ENCODE results near the gene ZBTB22.

ZBTB22 gene

GRCh38 chr6:33273129-33273923 is 44.2 kb downstream of the ZBTB22 start:
- Histone ChIP-seq H3K4me1 (ENCODE audit: control insufficient read depth in 1 of 2, insufficient read depth in 2 of 2, low read length in 2 of 2) (peaks cover 3 to 12% of the 10 kb centered on the region in 2 experiments), H3K4me2 (ENCODE audit: low read length) (peak overlapping the region; percentile 71), H3K27ac (ENCODE audit: low read depth, low read length) (peak overlapping the region; percentile 34), H3K79me1 (ENCODE audit: low read length) (peaks cover 20% of the 10 kb centered on the region), H3K36me3 (ENCODE audit: control insufficient read depth in 1 of 2, insufficient read depth in 2 of 2, low read length in 2 of 2) (peaks cover 26 to 36% of the 10 kb centered on the region in 2 experiments), H3K14ac (ENCODE audit: low read length) (no peak overlapping the region), H3K79me2 (ENCODE audit: control insufficient read depth, insufficient read depth, low read length, poor library complexity) (peaks cover 18% of the 10 kb centered on the region), H3K4me3 (ENCODE audit: low read depth, low read length) (no peak overlapping the region), H3K9ac (ENCODE audit: low read length) (peak overlapping the region; percentile 97), H3K27me3 (ENCODE audit: insufficient read depth, low read length) (no peaks in the 10 kb centered on the region), H3K9me3 (ENCODE audit: insufficient read depth, low read depth, low read length) (no peaks in the 10 kb centered on the region), H3K18ac (ENCODE audit: low read length) (no peak overlapping the region), H4K12ac (ENCODE audit: low read depth, low read length) (no peak overlapping the region), H4K91ac (ENCODE audit: low read depth, low read length) (no peak overlapping the region), H3K4ac (ENCODE audit: low read depth, low read length) (peak overlapping the region; percentile 82), H3K23ac (ENCODE audit: low read length) (no peak overlapping the region), H4K8ac (ENCODE audit: low read depth, low read length) (no peak overlapping the region), H2BK120ac (ENCODE audit: insufficient read depth, low read length, poor library complexity) (no peak overlapping the region), H2BK12ac (ENCODE audit: low read length) (no peak overlapping the region), H2AK5ac (ENCODE audit: low read length) (no peak overlapping the region), H2AFZ (ENCODE audit: insufficient read depth, low read length, poor library complexity) (no peak overlapping the region), H2BK5ac (ENCODE audit: low read depth, low read length, poor library complexity) (no peak overlapping the region)
- no peak for DNase-seq
- no CpG with 5 or more reads among the region's 11 CpGs for WGBS (ENCODE audit: extremely low coverage, insufficient coverage, insufficient read length)

DNA sequence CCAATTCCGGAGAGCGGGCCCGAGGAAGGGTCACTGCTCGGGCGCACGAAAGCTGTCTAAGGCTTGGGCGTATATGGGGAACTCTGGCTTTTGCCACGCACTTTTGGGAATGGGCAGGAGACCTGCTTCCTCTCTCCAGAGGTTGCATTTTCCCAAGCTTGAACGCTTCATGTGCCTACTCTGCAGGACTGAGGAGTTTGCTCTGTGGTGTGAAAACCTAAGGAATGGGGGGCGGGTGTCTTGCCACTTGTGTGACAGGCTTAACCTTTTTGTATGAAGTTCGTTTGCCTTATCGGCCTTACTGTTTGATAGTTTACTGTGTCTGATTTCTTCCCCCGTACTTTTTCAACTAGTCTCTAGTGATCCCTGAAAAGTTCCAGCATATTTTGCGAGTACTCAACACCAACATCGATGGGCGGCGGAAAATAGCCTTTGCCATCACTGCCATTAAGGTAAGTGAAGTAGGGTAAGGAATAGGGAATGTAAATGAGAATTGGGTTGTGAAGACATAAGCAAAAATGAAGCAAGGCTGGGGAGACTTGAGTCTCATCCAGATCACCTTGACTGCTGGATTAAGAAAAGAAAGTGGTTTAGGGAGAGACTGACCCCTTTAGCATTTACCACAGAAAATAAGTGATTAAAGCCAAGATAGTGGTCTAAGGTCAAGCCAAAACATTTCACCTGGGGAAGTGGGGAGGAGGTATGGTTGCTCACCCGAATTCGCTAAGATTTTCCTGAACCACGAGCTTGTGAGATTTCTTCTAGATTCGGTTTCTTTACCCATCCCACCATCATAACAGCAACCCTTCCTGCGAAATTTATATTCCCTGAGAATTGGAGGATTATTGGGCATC is 45.0 kb downstream of the ZBTB22 start:
- DNase-seq, result no peak
- no CpG with 5 or more reads among the region's 22 CpGs for WGBS (ENCODE audit: extremely low coverage, insufficient coverage, insufficient read length)
- Histone ChIP-seq H3K4me3 (ENCODE audit: low read depth, low read length) (peak overlapping the region; percentile 76), H4K12ac (ENCODE audit: low read depth, low read length) (peak overlapping the region; percentile 49), H2BK12ac (ENCODE audit: low read length) (no peak overlapping the region), H2BK120ac (ENCODE audit: insufficient read depth, low read length, poor library complexity) (peak overlapping the region; percentile 3), H4K8ac (ENCODE audit: low read depth, low read length) (peak overlapping the region; percentile 73), H3K18ac (ENCODE audit: low read length) (no peak overlapping the region), H3K14ac (ENCODE audit: low read length) (peak overlapping the region; percentile 59), H3K4me1 (ENCODE audit: control insufficient read depth in 1 of 2, insufficient read depth in 2 of 2, low read length in 2 of 2) (peaks cover 3 to 5% of the 10 kb centered on the region in 2 experiments), H3K9ac (ENCODE audit: low read length) (peak overlapping the region; percentile 97), H3K79me2 (ENCODE audit: control insufficient read depth, insufficient read depth, low read length, poor library complexity) (peaks cover 16% of the 10 kb centered on the region), H3K27ac (ENCODE audit: low read depth, low read length) (peak overlapping the region; percentile 35), H3K9me3 (ENCODE audit: insufficient read depth, low read depth, low read length) (no peaks in the 10 kb centered on the region), H3K79me1 (ENCODE audit: low read length) (peaks cover 17% of the 10 kb centered on the region), H3K4ac (ENCODE audit: low read depth, low read length) (peak overlapping the region; percentile 73), H3K36me3 (ENCODE audit: control insufficient read depth in 1 of 2, insufficient read depth in 2 of 2, low read length in 2 of 2) (peaks cover 30 to 41% of the 10 kb centered on the region in 2 experiments), H2AFZ (ENCODE audit: insufficient read depth, low read length, poor library complexity) (peak overlapping the region; percentile 33), H2BK5ac (ENCODE audit: low read depth, low read length, poor library complexity) (peak overlapping the region; percentile 58), H2AK5ac (ENCODE audit: low read length) (peak overlapping the region; percentile 8), H3K4me2 (ENCODE audit: low read length) (peak overlapping the region; percentile 71), H3K27me3 (ENCODE audit: insufficient read depth, low read length) (no peaks in the 10 kb centered on the region), H3K23ac (ENCODE audit: low read length) (no peak overlapping the region), H4K91ac (ENCODE audit: low read depth, low read length) (peak overlapping the region; percentile 80)

DNA sequence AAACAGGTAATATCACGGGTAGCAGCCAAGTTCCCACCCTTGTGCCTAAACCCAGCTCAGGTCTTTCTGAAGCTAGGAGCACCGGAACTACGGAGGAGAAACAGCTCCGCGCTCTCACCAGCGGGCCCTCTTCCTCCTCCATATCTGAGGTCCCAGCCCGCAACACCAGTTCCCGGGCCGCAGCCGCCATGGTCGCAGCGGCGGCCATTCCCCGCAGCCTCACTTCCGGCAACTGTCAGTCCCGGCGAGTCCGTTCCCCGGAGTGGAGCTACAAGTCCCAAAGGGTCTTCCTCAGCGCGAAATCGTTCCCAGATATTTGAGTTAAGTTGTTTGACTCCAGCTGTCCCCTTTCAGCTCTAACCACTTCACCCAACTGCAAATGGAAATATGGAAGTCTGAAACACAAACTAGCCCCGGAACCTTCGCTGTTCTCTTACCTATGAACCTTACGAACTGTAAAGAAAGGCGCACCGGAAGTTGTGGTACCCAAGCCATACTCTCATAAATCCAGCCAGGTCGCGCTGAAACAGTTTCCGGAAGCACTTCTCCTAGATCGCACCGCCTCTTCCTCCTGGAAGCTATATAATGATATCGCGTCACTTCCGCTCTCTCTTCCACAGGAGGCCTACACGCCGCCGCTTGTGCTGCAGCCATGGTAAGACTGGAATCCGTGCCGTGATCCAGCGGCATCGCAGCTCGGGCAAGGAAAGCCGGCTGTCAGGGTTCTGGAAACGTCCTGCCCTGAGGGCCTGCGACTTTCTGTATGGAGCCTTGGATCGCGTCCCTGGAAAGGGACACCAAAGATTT is 45.9 kb downstream of the ZBTB22 start, which contains the start of the genes RPS18 and VPS52:
Gene RPS18 (plus strand): TSS at position 608 of the 807 bp plus-strand sequence. CDS start 45 bp downstream, at position 653.
Gene VPS52 (minus strand): TSS at position 409 of the 807 bp plus-strand sequence. CDS start 201 bp downstream, at position 208.
- Histone ChIP-seq H2AFZ (ENCODE audit: insufficient read depth, low read length, poor library complexity) (peak within 1 kb of the TSS; percentile 91), H3K9ac (ENCODE audit: low read length) (peak within 1 kb of the TSS; percentile 97), H3K4me2 (ENCODE audit: low read length) (peak within 1 kb of the TSS; percentile 83), H4K12ac (ENCODE audit: low read depth, low read length) (peak within 1 kb of the TSS; percentile 88), H3K4ac (ENCODE audit: low read depth, low read length) (peak within 1 kb of the TSS; percentile 73), H3K23ac (ENCODE audit: low read length) (no peak within 1 kb of the TSS), H2BK12ac (ENCODE audit: low read length) (no peak within 1 kb of the TSS), H3K4me3 (ENCODE audit: low read depth, low read length) (peak within 1 kb of the TSS; percentile 89), H3K79me2 (ENCODE audit: control insufficient read depth, insufficient read depth, low read length, poor library complexity) (peaks cover 10% of the 10 kb centered on the region), H3K79me1 (ENCODE audit: low read length) (peaks cover 11% of the 10 kb centered on the region), H3K36me3 (ENCODE audit: control insufficient read depth in 1 of 2, insufficient read depth in 2 of 2, low read length in 2 of 2) (peaks cover 37 to 49% of the 10 kb centered on the region in 2 experiments), H2AK5ac (ENCODE audit: low read length) (peak within 1 kb of the TSS; percentile 8), H3K4me1 (ENCODE audit: control insufficient read depth in 1 of 2, insufficient read depth in 2 of 2, low read length in 2 of 2) (peaks cover 3 to 5% of the 10 kb centered on the region in 2 experiments), H4K91ac (ENCODE audit: low read depth, low read length) (peak within 1 kb of the TSS; percentile 89), H2BK120ac (ENCODE audit: insufficient read depth, low read length, poor library complexity) (peak within 1 kb of the TSS; percentile 59), H3K9me3 (ENCODE audit: insufficient read depth, low read depth, low read length) (no peaks in the 10 kb centered on the region), H4K8ac (ENCODE audit: low read depth, low read length) (peak within 1 kb of the TSS; percentile 97), H3K27me3 (ENCODE audit: insufficient read depth, low read length) (no peaks in the 10 kb centered on the region), H3K14ac (ENCODE audit: low read length) (peak within 1 kb of the TSS; percentile 87), H3K27ac (ENCODE audit: low read depth, low read length) (peak within 1 kb of the TSS; percentile 80), H3K18ac (ENCODE audit: low read length) (peak within 1 kb of the TSS; percentile 40), H2BK5ac (ENCODE audit: low read depth, low read length, poor library complexity) (peak within 1 kb of the TSS; percentile 85)
- WGBS (ENCODE audit: extremely low coverage, insufficient coverage, insufficient read length), result no CpG with 5 or more reads among the region's 48 CpGs
- peak; percentile 99 to 100 for DNase-seq
